ENCODE data around the gene IQSEC3. TPM values are rescaled to one million over a fixed set of nuclear protein-coding genes. Genes with fewer than 3 reads are reported as not detected.

IQSEC3 gene
- total RNA-seq, 2 donors from 2014 or later = 0.16 TPM; not detected in 1

DNA sequence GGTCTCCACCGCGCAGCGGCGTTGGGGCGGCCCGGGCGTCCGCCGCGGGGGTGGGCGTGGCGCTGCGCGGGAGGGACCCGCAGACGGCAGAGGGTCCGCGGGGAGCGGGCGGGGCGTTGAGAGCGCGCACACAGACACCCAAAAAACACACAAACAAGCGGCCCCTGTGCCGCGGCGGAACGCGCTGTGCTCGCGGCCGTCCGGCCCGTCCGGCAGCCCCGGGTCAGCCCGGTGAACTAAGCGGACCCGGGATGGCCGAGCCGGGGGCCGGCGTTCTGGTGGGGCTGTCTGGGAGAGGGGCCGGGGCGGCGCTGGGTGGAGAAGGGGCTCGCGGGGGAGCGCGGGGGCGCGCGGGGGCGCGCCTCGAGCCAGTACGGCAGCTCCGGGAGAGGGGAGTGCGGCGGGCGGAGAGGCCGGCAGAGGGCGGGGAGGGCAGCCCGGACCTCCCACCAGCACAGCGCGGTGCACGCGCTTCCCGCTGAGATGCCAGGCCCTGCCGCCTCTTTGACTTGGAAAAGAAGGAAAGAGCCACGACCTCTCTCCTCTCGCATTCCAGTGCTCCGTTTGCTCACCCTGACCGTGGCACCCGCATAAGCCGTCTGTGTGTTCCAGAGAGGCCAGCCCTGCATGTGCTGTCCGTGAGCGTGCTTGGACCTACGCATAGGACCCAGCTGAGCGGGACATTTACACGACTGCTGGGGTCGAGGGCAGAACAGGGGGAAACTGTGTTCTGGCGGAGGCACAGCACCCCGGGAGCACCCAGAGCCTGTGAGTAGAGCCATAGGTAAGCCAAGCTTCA lies 137.1 kb downstream of the IQSEC3 start:
- Histone ChIP-seq H3K9me3 (no peaks in the 10 kb centered on the region), H3K4me1 (no peaks in the 10 kb centered on the region), H3K4me3 (peak overlapping the region; percentile 26), H3K27me3 (peaks cover 12% of the 10 kb centered on the region), H3K36me3 (no peaks in the 10 kb centered on the region), H3K9ac (ENCODE audit: low read depth in 2 of 2, low read length in 2 of 2) (no peak overlapping the region), H3K27ac (no peak overlapping the region)
- no peak for DNase-seq
- TF ChIP-seq CTCF (IDR thresholded peaks at IDR 0.05) = no peak
- intact Hi-C loops (cut with DNase I) = no loop called here

- no peak overlapping the region for H3K9ac ChIP-seq (ENCODE audit: low read depth in 2 of 2, low read length in 2 of 2)
- DNase-seq = no peak
- no peak for TF ChIP-seq CTCF (IDR thresholded peaks at IDR 0.05)
Observed at GRCh38 chr12:204261-204678, 137.7 kb downstream of the IQSEC3 start.

DNA sequence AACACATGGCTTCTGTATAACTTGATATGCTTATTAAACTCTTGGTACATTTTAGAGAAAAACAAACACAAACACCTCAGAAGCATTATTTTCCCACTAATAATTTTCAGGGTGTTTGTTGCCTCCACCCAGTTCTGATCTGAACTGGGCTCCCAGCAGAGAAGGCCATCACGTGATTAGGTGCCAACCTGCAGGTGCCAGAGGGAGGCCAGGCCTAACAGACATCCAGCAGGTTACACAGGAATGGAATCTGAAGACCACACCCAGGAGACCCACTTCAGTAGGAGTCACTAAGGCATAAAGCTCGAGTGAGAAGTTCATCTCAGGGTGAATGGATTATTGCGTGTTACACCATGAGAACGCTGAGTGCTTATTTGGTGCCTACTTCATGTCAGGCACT lies 138.5 kb downstream of the IQSEC3 start:
- TF ChIP-seq CTCF (IDR thresholded peaks at IDR 0.05) = no peak
- H3K27me3 ChIP-seq = peaks cover 12% of the 10 kb centered on the region
- H3K9ac ChIP-seq (ENCODE audit: low read depth in 2 of 2, low read length in 2 of 2) = no peak overlapping the region
- no peak overlapping the region for H3K27ac ChIP-seq
- no peaks in the 10 kb centered on the region for H3K4me1 ChIP-seq
- no peaks in the 10 kb centered on the region for H3K36me3 ChIP-seq
- no peak for DNase-seq
- H3K9me3 ChIP-seq = no peaks in the 10 kb centered on the region
- no peak overlapping the region for H3K4me3 ChIP-seq
- intact Hi-C loops (cut with DNase I) = no loop called here

More at GRCh38 chr12:204261-204678, 137.7 kb downstream of the IQSEC3 start:
- no peaks in the 10 kb centered on the region for H3K4me1 ChIP-seq
- intact Hi-C loops (cut with DNase I) = no loop called here
- H3K9me3 ChIP-seq = no peaks in the 10 kb centered on the region
- H3K27ac ChIP-seq = no peak overlapping the region
- no peaks in the 10 kb centered on the region for H3K36me3 ChIP-seq
- H3K27me3 ChIP-seq = peaks cover 12% of the 10 kb centered on the region
- H3K4me3 ChIP-seq = no peak overlapping the region

DNA sequence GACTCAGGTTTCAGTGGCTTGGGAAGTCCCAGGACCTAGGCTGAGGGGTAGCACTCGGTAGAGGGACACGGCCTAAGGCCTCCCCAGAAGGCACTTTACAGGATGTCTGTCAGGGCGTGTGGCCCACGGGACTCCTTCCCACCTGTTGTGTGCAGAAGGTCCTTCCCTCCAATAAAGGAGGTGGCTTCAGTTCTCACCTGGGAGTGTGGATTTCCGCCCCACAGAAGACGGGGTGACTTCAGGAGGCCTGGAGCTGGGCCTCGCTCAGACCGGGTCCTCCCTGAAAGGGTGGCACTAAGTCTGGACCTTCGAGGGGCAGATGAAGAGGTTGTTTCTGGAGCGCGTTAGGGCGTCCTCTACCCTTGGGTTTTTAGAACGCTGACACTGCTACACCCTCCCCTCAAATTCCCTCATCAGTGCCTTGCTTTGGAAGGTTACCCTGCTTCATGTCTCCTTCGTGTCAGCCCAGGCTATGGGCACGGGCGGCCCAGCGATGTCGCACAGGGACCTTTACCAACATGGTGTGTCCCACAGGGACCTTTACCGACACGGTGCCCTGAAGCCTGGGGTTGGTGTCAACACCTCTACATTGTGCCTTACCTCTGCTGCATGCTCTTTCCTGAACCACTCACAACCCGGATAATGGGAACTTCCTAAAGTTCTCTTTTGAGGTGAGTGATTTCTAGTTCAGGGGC lies 140.3 kb downstream of the IQSEC3 start:
- no peak for DNase-seq
- Histone ChIP-seq H3K27me3 (peaks cover 12% of the 10 kb centered on the region), H3K9ac (ENCODE audit: low read depth in 2 of 2, low read length in 2 of 2) (no peak overlapping the region), H3K4me3 (no peak overlapping the region), H3K9me3 (no peaks in the 10 kb centered on the region), H3K4me1 (no peaks in the 10 kb centered on the region), H3K27ac (no peak overlapping the region), H3K36me3 (no peaks in the 10 kb centered on the region)
- intact Hi-C loops (cut with DNase I) = no loop called here
- TF ChIP-seq CTCF (IDR thresholded peaks at IDR 0.05) = no peak

GRCh38 chr12:207804-208203 lies 141.2 kb downstream of the IQSEC3 start:
- Histone ChIP-seq H3K27ac (no peak overlapping the region), H3K9ac (ENCODE audit: low read depth in 2 of 2, low read length in 2 of 2) (no peak overlapping the region), H3K9me3 (no peaks in the 10 kb centered on the region), H3K4me1 (no peaks in the 10 kb centered on the region), H3K36me3 (no peaks in the 10 kb centered on the region), H3K27me3 (peaks cover 12% of the 10 kb centered on the region), H3K4me3 (no peak overlapping the region)
- TF ChIP-seq CTCF (IDR thresholded peaks at IDR 0.05) = no peak
- intact Hi-C loops (cut with DNase I) = no loop called here
- DNase-seq = no peak

Measured in colonic mucosa (tissue), 4 donors.